Neural progenitor cell (in vitro differentiated cells): ENCODE data around the gene SPIRE1.

Experiments
- EZH2 ChIP-seq: fragments of 200-600 bp; sonication (generic); IDR thresholded peaks from 2 replicates; pipeline ENCODE4 v1.6.1; 2017; ENCODE audit warnings: antibody characterized with exemption, mild to moderate bottlenecking, moderate library complexity
- TF ChIP-seq, protein P1 (sequence below): fragments of 200-600 bp; sonication (generic); IDR thresholded peaks from 2 replicates; pipeline ENCODE4 v1.5.1; 2017; ENCODE audit warnings: antibody characterized with exemption, mild to moderate bottlenecking

GRCh38 chr18:12424252-12424651, 233.7 kb downstream of the SPIRE1 start:
- TF ChIP-seq, protein P1, sequence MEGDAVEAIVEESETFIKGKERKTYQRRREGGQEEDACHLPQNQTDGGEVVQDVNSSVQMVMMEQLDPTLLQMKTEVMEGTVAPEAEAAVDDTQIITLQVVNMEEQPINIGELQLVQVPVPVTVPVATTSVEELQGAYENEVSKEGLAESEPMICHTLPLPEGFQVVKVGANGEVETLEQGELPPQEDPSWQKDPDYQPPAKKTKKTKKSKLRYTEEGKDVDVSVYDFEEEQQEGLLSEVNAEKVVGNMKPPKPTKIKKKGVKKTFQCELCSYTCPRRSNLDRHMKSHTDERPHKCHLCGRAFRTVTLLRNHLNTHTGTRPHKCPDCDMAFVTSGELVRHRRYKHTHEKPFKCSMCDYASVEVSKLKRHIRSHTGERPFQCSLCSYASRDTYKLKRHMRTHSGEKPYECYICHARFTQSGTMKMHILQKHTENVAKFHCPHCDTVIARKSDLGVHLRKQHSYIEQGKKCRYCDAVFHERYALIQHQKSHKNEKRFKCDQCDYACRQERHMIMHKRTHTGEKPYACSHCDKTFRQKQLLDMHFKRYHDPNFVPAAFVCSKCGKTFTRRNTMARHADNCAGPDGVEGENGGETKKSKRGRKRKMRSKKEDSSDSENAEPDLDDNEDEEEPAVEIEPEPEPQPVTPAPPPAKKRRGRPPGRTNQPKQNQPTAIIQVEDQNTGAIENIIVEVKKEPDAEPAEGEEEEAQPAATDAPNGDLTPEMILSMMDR, result no peak
- TF ChIP-seq EZH2, result no peak
